ENCODE measurements around the gene CMTM5. TPM values are rescaled to one million over a fixed set of nuclear protein-coding genes. Genes with fewer than 3 reads are reported as not detected.

Gene CMTM5
- total RNA-seq, 3 donors from 2014 or later (not counting 1 experiment from before 2014, with no cell fraction given): 2.9 to 4.5 TPM; not detected in 1

GRCh38 chr14:23346693-23347405 lies 30.0 kb upstream of the CMTM5 start:
- H3K27ac ChIP-seq (ENCODE audit: low read length): no peak overlapping the region
- no peak for TF ChIP-seq CTCF (IDR thresholded peaks at IDR 0.05)
- ATAC-seq: no peak
- peaks cover 11% of the 10 kb centered on the region for H3K27me3 ChIP-seq (ENCODE audit: control insufficient read depth, insufficient read depth, low read length)
- DNase-seq: no peak
- Mint-ChIP-seq H3K36me3 (no peaks in the 10 kb centered on the region), H3K4me3 (no peak overlapping the region), H3K27ac (no peak overlapping the region), H3K4me1 (peaks cover 0 to 7% of the 10 kb centered on the region in 2 donors), H3K27me3 (ENCODE audit: low read depth in 2 of 2) (peaks cover 32 to 36% of the 10 kb centered on the region in 2 donors), H3K9me3 (no peaks in the 10 kb centered on the region)
- no peaks in the 10 kb centered on the region for H3K9me3 ChIP-seq (ENCODE audit: control insufficient read depth, insufficient read depth, low read length)
- intact Hi-C loops (cut with micrococcal nuclease): no loop called here
- no peak overlapping the region for H3K4me3 ChIP-seq (ENCODE audit: low read length)
- peaks cover 1% of the 10 kb centered on the region for H3K4me1 ChIP-seq (ENCODE audit: control insufficient read depth, insufficient read depth, low read length)
- H3K36me3 ChIP-seq (ENCODE audit: control insufficient read depth, insufficient read depth, low read length): no peaks in the 10 kb centered on the region
- 92% methylated on average over 27 of the region's 27 CpGs for WGBS (ENCODE audit: insufficient coverage)

- DNase-seq: no peak
- H3K4me1 Mint-ChIP-seq: peaks cover 0 to 7% of the 10 kb centered on the region in 2 donors
- Histone ChIP-seq H3K27ac (ENCODE audit: low read length) (no peak overlapping the region), H3K4me1 (ENCODE audit: control insufficient read depth, insufficient read depth, low read length) (peaks cover 9% of the 10 kb centered on the region), H3K9me3 (ENCODE audit: control insufficient read depth, insufficient read depth, low read length) (no peaks in the 10 kb centered on the region), H3K27me3 (ENCODE audit: control insufficient read depth, insufficient read depth, low read length) (peaks cover 13% of the 10 kb centered on the region), H3K4me3 (ENCODE audit: low read length) (no peak overlapping the region), H3K36me3 (ENCODE audit: control insufficient read depth, insufficient read depth, low read length) (no peaks in the 10 kb centered on the region)
- no peak overlapping the region for H3K27ac Mint-ChIP-seq
- 95% methylated on average over 19 of the region's 19 CpGs for whole genome bisulfite sequencing (ENCODE audit: insufficient coverage)
- no peak overlapping the region for H3K4me3 Mint-ChIP-seq
- intact Hi-C loops (cut with micrococcal nuclease): no loop called here
- no peaks in the 10 kb centered on the region for H3K36me3 Mint-ChIP-seq
- H3K27me3 Mint-ChIP-seq (ENCODE audit: low read depth in 2 of 2): peaks cover 32% of the 10 kb centered on the region in 2 donors
- ATAC-seq: no peak
- no peaks in the 10 kb centered on the region for H3K9me3 Mint-ChIP-seq
- TF ChIP-seq CTCF (IDR thresholded peaks at IDR 0.05): no peak
Measured at GRCh38 chr14:23347406-23348296, 29.2 kb upstream of the CMTM5 start.

GRCh38 chr14:23348297-23348655 lies 28.6 kb upstream of the CMTM5 start:
- ATAC-seq (no peak), DNase-seq (no peak)
- H3K27ac Mint-ChIP-seq: no peak overlapping the region
- no peak for TF ChIP-seq CTCF (IDR thresholded peaks at IDR 0.05)
- no peaks in the 10 kb centered on the region for H3K9me3 Mint-ChIP-seq
- H3K4me1 ChIP-seq (ENCODE audit: control insufficient read depth, insufficient read depth, low read length): peaks cover 12% of the 10 kb centered on the region
- no peaks in the 10 kb centered on the region for H3K36me3 ChIP-seq (ENCODE audit: control insufficient read depth, insufficient read depth, low read length)
- no peaks in the 10 kb centered on the region for H3K9me3 ChIP-seq (ENCODE audit: control insufficient read depth, insufficient read depth, low read length)
- H3K27me3 ChIP-seq (ENCODE audit: control insufficient read depth, insufficient read depth, low read length): peaks cover 16% of the 10 kb centered on the region
- intact Hi-C loops (cut with micrococcal nuclease): no loop called here
- H3K4me1 Mint-ChIP-seq: peaks cover 6 to 12% of the 10 kb centered on the region in 2 donors
- no peak overlapping the region for H3K4me3 ChIP-seq (ENCODE audit: low read length)
- no peaks in the 10 kb centered on the region for H3K36me3 Mint-ChIP-seq
- peaks cover 33 to 34% of the 10 kb centered on the region in 2 donors for H3K27me3 Mint-ChIP-seq (ENCODE audit: low read depth in 2 of 2)
- H3K4me3 Mint-ChIP-seq: no peak overlapping the region
- no peak overlapping the region for H3K27ac ChIP-seq (ENCODE audit: low read length)
- 97% methylated on average over 6 of the region's 6 CpGs for WGBS (ENCODE audit: insufficient coverage)
